HepG2 (cell line): ENCODE data around the gene CERS1. TPM values are rescaled to one million over a fixed set of nuclear protein-coding genes. Genes with fewer than 3 reads are reported as not detected.
A peak's percentile ranks its signal among the peaks of the same experiment; 100 is the strongest.

Experiments
- FOXK2 ChIP-seq: fragments of 450-650 bp; IDR thresholded peaks from 2 replicates; pipeline ENCODE4 v1.6.1; 2016
- NFIB ChIP-seq: sonication (generic); formaldehyde crosslinking; IDR thresholded peaks from 2 replicates; pipeline ENCODE4 v1.9.0; 2021; ENCODE audit warnings: missing genetic modification reagents, mild to moderate bottlenecking, borderline replicate concordance
- NR2F2 ChIP-seq: IDR thresholded peaks from 2 replicates; pipeline ENCODE4 v1.6.1; 2012; ENCODE audit warnings: low read depth, inconsistent platforms, borderline replicate concordance
- NR3C1 ChIP-seq: sonication (generic); formaldehyde crosslinking; IDR thresholded peaks from 2 replicates; pipeline ENCODE4 v1.4.0; 2020; ENCODE audit warnings: missing genetic modification reagents
- PAF1 ChIP-seq: IDR thresholded peaks from 2 replicates; pipeline ENCODE4 v1.6.1; 2016; ENCODE audit warnings: missing genetic modification reagents, missing compliant biosample characterization
- SMC3 ChIP-seq: IDR thresholded peaks from 2 replicates; pipeline ENCODE4 v1.6.1; 2011; ENCODE audit warnings: low read length, improper control_type of control experiment
- TP53 ChIP-seq: sonication (generic); formaldehyde crosslinking; conservative IDR thresholded peaks from 2 replicates; pipeline ENCODE4 v1.4.0; 2020; ENCODE audit warnings: missing genetic modification reagents
- XBP1 ChIP-seq: sonication (generic); formaldehyde crosslinking; IDR thresholded peaks from 2 replicates; pipeline ENCODE4 v1.5.0; 2020; ENCODE audit warnings: missing genetic modification reagents
- XRCC5 ChIP-seq: fragments of 200-400 bp; formaldehyde crosslinking; optimal IDR thresholded peaks from 2 replicates; pipeline ENCODE3; 2017; ENCODE audit warnings: mild to moderate bottlenecking, low read length
- ZC3H13 ChIP-seq: sonication (generic); formaldehyde crosslinking; IDR thresholded peaks from 2 replicates; pipeline ENCODE4 v1.8.1; 2023; ENCODE audit warnings: mild to moderate bottlenecking, missing genetic modification reagents, moderate library complexity
- ZKSCAN1 ChIP-seq: fragments of 150-350 bp; IDR thresholded peaks from 2 replicates; pipeline ENCODE4 v1.6.1; 2014; ENCODE audit warnings: low read length
- ZNF382 ChIP-seq: sonication (generic); formaldehyde crosslinking; IDR thresholded peaks from 2 replicates; pipeline ENCODE4 v1.5.0; 2020; ENCODE audit warnings: missing genetic modification reagents, mild to moderate bottlenecking, borderline replicate concordance
- ZNF562 ChIP-seq: sonication (generic); formaldehyde crosslinking; IDR thresholded peaks from 2 replicates; pipeline ENCODE4 v1.8.0; 2022; ENCODE audit warnings: missing genetic modification reagents, borderline replicate concordance
- ZNF607 ChIP-seq: sonication (generic); formaldehyde crosslinking; IDR thresholded peaks from 2 replicates; pipeline ENCODE4 v1.5.1; 2020; ENCODE audit warnings: missing genetic modification reagents, mild to moderate bottlenecking, borderline replicate concordance
- ZNF737 ChIP-seq: sonication (generic); formaldehyde crosslinking; IDR thresholded peaks from 2 replicates; pipeline ENCODE4 v1.5.0; 2020; ENCODE audit warnings: missing genetic modification reagents, mild to moderate bottlenecking, borderline replicate concordance
- ZSCAN22 ChIP-seq: sonication (generic); formaldehyde crosslinking; IDR thresholded peaks from 2 replicates; pipeline ENCODE4 v1.4.0; 2020; ENCODE audit warnings: mild to moderate bottlenecking, missing genetic modification reagents
- polyA plus RNA-seq, 8 experiments: library from polyadenylated mRNA; depleted of rRNA in 3 of 8; stranded (reverse) in 7 of 8; unstranded in 1 of 8; fragments of >200 nt; fragmentation: Illumina TruSeq in 4 of 8; extraction: Trizol in 4 of 8; gene quantifications; 2 replicates each; pipeline versions ENCODE4 v1.2.1 to v1.2.3, GENCODE V29; 2011 to 2016; ENCODE audit warnings: low read depth in 4 of 8, missing spikeins in 1 of 8, mixed read lengths in 1 of 8; ENCODE audit not compliant: insufficient read depth in 1 of 8
- total RNA-seq, 5 experiments: library from RNA; depleted of rRNA; stranded (reverse); fragments of >200 nt; fragmentation: Illumina TruSeq; extraction: Trizol; gene quantifications; 2 replicates each; pipeline ENCODE4 v1.2.3, GENCODE V29; 2016; ENCODE audit warnings: low read depth in 1 of 5
- TF ChIP-seq, protein P1 (sequence below): sonication (generic); formaldehyde crosslinking; conservative IDR thresholded peaks from 2 replicates; pipeline ENCODE4 v1.8.1; 2023; ENCODE audit warnings: missing genetic modification reagents
- TF ChIP-seq, protein P2 (sequence below): sonication (generic); formaldehyde crosslinking; IDR thresholded peaks from 2 replicates; pipeline ENCODE4 v1.8.1; 2023; ENCODE audit warnings: mild to moderate bottlenecking, missing genetic modification reagents
- TF ChIP-seq, protein P3 (sequence below), 2 experiments: sonication (generic) in 1 of 2; formaldehyde crosslinking in 1 of 2; IDR thresholded peaks; 2 replicates each; pipeline versions ENCODE4 v1.4.0 to v1.6.1; 2018 to 2020; ENCODE audit warnings: missing genetic modification reagents in 2 of 2, borderline replicate concordance in 1 of 2, low read depth in 1 of 2, mild to moderate bottlenecking in 1 of 2, missing biosample characterization in 1 of 2
- TF ChIP-seq, protein P4 (sequence below): sonication (generic); formaldehyde crosslinking; IDR thresholded peaks from 2 replicates; pipeline ENCODE4 v1.4.0; 2020; ENCODE audit warnings: missing genetic modification reagents
- TF ChIP-seq, protein P5 (sequence below): sonication (generic); formaldehyde crosslinking; IDR thresholded peaks from 2 replicates; pipeline ENCODE4 v1.4.0; 2020; ENCODE audit warnings: mild to moderate bottlenecking, missing genetic modification reagents

Gene CERS1
- total and polyA plus RNA-seq, 2 of the 13 experiments (the other 11 are each of a cell fraction or from before 2014, with no cell fraction given): 4.6 to 9.8 TPM

DNA sequence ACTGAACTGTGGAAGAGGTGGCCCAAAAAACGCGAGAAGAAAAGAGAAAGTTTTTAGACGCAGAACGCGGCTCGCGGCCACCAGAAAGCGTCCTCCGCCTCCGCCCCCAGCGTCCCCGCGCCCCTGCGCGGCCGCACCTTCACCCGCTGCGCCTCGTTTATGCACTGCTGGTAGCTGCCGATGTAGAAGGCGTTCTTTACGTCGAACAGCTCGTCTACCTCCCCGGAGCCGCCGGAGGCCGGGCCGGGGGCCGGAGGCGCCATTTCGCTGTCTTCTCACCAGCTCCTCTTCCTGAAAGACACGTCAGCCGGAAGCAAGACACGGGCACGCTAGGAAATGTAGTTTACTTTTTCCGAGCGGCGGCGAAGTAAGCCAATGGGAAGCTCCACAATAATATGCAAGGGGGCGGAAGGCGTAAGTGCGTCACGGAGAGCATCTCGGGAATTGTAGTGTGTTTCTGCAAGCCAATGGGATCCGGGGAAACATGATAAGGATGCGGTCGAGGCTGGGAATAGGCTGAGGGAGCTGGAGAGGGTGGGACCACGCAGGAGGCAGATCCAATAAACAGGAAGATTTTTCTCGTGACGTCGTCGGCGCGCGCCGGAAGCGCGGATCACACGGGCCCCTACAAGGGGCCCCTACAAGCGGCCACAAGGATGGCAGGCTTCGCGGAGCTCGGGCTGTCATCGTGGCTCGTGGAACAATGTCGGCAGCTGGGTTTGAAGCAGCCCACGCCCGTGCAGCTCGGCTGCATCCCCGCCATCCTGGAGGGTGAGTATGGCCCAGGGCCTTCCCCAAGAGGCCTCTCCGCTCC lies 23.3 kb upstream of the CERS1 start, which contains the start of the genes COPE and DDX49 (continued):
- TF ChIP-seq NR3C1 (CRISPR knock-in tag) (no peak), XRCC5 (no peak), ZNF562 (CRISPR knock-in tag) (no peak), TP53 (CRISPR knock-in tag) (no peak), ZNF737 (CRISPR knock-in tag) (peak; percentile 85; the same call in 1 of the 2 replicates), SMC3 (no peak), ZNF382 (CRISPR knock-in tag) (no peak), XBP1 (CRISPR knock-in tag) (peak; percentile 97; the same call in 1 of the 2 replicates), ZSCAN22 (no peak), ZNF607 (CRISPR knock-in tag) (peak; percentile 50; the same call in 1 of the 2 replicates), ZKSCAN1 (no peak), NR2F2 (0 out of 2 replicates have a peak, but pooled peaks have one; percentile 9), ZC3H13 (CRISPR knock-in tag) (no peak), NFIB (CRISPR knock-in tag) (no peak), FOXK2 (peak; percentile 93), PAF1 (CRISPR knock-in tag) (no peak)
- TF ChIP-seq, protein P1, sequence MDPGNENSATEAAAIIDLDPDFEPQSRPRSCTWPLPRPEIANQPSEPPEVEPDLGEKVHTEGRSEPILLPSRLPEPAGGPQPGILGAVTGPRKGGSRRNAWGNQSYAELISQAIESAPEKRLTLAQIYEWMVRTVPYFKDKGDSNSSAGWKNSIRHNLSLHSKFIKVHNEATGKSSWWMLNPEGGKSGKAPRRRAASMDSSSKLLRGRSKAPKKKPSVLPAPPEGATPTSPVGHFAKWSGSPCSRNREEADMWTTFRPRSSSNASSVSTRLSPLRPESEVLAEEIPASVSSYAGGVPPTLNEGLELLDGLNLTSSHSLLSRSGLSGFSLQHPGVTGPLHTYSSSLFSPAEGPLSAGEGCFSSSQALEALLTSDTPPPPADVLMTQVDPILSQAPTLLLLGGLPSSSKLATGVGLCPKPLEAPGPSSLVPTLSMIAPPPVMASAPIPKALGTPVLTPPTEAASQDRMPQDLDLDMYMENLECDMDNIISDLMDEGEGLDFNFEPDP (CRISPR knock-in tag): no peak
- TF ChIP-seq, protein P2, sequence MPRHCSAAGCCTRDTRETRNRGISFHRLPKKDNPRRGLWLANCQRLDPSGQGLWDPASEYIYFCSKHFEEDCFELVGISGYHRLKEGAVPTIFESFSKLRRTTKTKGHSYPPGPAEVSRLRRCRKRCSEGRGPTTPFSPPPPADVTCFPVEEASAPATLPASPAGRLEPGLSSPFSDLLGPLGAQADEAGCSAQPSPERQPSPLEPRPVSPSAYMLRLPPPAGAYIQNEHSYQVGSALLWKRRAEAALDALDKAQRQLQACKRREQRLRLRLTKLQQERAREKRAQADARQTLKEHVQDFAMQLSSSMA (CRISPR knock-in tag): no peak; the same call in 1 of the 2 replicates
- TF ChIP-seq, protein P3, sequence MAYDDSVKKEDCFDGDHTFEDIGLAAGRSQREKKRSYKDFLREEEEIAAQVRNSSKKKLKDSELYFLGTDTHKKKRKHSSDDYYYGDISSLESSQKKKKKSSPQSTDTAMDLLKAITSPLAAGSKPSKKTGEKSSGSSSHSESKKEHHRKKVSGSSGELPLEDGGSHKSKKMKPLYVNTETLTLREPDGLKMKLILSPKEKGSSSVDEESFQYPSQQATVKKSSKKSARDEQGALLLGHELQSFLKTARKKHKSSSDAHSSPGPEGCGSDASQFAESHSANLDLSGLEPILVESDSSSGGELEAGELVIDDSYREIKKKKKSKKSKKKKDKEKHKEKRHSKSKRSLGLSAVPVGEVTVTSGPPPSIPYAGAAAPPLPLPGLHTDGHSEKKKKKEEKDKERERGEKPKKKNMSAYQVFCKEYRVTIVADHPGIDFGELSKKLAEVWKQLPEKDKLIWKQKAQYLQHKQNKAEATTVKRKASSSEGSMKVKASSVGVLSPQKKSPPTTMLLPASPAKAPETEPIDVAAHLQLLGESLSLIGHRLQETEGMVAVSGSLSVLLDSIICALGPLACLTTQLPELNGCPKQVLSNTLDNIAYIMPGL (CRISPR knock-in tag; IDR thresholded peaks at IDR 0.05; ENCODE audit: borderline replicate concordance in 1 of 2, low read depth in 1 of 2): peak; percentile 41 to 43; a peak in 2 of 4 replicates
- TF ChIP-seq, protein P4, sequence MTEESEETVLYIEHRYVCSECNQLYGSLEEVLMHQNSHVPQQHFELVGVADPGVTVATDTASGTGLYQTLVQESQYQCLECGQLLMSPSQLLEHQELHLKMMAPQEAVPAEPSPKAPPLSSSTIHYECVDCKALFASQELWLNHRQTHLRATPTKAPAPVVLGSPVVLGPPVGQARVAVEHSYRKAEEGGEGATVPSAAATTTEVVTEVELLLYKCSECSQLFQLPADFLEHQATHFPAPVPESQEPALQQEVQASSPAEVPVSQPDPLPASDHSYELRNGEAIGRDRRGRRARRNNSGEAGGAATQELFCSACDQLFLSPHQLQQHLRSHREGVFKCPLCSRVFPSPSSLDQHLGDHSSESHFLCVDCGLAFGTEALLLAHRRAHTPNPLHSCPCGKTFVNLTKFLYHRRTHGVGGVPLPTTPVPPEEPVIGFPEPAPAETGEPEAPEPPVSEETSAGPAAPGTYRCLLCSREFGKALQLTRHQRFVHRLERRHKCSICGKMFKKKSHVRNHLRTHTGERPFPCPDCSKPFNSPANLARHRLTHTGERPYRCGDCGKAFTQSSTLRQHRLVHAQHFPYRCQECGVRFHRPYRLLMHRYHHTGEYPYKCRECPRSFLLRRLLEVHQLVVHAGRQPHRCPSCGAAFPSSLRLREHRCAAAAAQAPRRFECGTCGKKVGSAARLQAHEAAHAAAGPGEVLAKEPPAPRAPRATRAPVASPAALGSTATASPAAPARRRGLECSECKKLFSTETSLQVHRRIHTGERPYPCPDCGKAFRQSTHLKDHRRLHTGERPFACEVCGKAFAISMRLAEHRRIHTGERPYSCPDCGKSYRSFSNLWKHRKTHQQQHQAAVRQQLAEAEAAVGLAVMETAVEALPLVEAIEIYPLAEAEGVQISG (CRISPR knock-in tag): peak; percentile 90
- TF ChIP-seq, protein P5, sequence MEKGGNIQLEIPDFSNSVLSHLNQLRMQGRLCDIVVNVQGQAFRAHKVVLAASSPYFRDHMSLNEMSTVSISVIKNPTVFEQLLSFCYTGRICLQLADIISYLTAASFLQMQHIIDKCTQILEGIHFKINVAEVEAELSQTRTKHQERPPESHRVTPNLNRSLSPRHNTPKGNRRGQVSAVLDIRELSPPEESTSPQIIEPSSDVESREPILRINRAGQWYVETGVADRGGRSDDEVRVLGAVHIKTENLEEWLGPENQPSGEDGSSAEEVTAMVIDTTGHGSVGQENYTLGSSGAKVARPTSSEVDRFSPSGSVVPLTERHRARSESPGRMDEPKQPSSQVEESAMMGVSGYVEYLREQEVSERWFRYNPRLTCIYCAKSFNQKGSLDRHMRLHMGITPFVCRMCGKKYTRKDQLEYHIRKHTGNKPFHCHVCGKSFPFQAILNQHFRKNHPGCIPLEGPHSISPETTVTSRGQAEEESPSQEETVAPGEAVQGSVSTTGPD (CRISPR knock-in tag): no peak
